ENCODE data around the gene AP1B1. TPM values are rescaled to one million over a fixed set of nuclear protein-coding genes. Genes with fewer than 3 reads are reported as not detected.

Gene AP1B1
- total RNA-seq, 1 experiment from 2014 or later = 68.1 TPM

DNA sequence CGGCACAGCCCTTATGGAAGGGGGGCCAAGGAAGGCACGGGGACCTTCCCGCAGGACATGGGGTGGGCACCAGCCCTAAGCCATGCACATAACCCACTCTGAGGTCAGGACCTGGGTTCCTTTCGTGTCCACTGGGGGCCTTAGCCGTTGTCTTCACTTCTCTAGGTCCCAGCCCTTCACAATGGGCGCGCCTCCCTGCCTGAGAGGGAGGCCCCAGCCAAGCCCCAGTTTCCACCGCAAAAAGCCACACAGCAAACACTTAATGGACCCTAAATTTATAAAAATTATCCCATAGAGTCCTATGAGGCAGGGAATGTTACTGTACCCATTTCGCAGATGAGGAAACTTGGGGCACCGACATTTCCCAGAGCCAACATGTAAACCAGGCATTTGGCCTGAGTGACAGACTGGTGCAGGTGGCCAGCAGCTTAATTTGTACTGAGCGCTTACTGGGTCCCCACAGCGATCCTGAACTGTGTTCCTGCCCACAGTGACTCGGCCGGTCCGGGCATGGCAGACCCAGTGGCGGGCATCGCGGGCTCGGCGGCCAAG is 80.7 kb downstream of the AP1B1 start:
- Histone ChIP-seq H3K9me3 (ENCODE audit: low read depth, low read length, poor library complexity, severe bottlenecking) (no peaks in the 10 kb centered on the region), H3K27ac (ENCODE audit: low read depth, low read length, poor library complexity, severe bottlenecking) (peak overlapping the region; percentile 83), H3K27me3 (replicated peaks; ENCODE audit: insufficient read depth, low read depth, low read length, poor library complexity) (no peaks in the 10 kb centered on the region), H3K4me3 (ENCODE audit: low read depth, low read length, poor library complexity, severe bottlenecking) (peak overlapping the region; percentile 60), H3K4me1 (ENCODE audit: insufficient read depth, low read length, poor library complexity, severe bottlenecking) (peaks cover 23% of the 10 kb centered on the region), H3K36me3 (ENCODE audit: insufficient read depth, low read length, poor library complexity, severe bottlenecking) (no peaks in the 10 kb centered on the region)
- BruUV-seq (replicated peaks) = no TSS peak
- TF ChIP-seq EZH2 (IDR thresholded peaks at IDR 0.05; ENCODE audit: borderline replicate concordance, low read depth, low read length, poor library complexity, severe bottlenecking) = no peak
- TF ChIP-seq, protein P1, sequence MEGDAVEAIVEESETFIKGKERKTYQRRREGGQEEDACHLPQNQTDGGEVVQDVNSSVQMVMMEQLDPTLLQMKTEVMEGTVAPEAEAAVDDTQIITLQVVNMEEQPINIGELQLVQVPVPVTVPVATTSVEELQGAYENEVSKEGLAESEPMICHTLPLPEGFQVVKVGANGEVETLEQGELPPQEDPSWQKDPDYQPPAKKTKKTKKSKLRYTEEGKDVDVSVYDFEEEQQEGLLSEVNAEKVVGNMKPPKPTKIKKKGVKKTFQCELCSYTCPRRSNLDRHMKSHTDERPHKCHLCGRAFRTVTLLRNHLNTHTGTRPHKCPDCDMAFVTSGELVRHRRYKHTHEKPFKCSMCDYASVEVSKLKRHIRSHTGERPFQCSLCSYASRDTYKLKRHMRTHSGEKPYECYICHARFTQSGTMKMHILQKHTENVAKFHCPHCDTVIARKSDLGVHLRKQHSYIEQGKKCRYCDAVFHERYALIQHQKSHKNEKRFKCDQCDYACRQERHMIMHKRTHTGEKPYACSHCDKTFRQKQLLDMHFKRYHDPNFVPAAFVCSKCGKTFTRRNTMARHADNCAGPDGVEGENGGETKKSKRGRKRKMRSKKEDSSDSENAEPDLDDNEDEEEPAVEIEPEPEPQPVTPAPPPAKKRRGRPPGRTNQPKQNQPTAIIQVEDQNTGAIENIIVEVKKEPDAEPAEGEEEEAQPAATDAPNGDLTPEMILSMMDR (conservative IDR thresholded peaks at IDR 0.05; ENCODE audit: low read depth, low read length) = no peak
- POLR2A ChIA-PET (ENCODE audit: low non-redundant PET) = no interaction called here
- no peak for DNase-seq (ENCODE audit: low spot score)
- intact Hi-C loops (cut with micrococcal nuclease; ENCODE audit: unreplicated experiment) = no loop called here
- CTCF ChIA-PET = no interaction called here

DNA sequence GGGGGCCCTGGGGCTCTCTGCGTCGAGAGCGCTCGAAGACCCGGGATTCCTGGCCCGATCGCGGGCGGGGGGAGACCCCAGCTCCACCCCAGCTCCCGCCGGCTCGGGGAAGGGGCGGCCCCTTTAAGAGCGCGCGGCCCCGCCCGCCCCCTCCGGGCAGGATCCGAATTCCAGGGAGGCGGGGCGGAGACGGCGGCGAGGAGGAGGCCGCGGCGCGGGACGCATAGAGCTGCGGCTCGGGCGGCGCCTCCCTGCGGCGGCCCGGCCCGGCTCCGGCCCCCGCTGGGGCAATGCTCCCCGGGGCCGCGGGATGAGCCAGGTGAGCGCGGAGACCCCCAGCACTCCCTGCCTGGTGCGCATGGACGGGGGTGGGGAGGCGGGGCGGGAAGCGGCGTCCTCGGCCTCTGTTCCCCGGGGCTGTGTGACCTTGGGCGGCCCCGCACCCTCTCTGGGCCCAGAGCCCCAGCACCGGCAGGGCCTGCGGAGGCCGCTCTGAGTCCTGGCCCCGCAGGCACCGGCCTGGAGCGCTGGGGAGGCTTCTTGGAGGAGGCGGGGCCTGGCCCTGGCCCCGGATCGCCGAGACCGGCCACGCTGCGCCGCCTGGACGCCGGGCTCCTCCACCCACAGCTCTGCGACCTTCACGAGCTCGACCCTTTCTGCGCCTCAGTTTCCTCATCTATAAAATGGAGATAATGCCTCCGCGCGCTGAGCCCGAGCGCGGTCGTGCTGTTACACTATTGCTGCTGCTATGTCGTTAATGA is 81.4 kb downstream of the AP1B1 start:
- ChIA-PET POLR2A (ENCODE audit: low non-redundant PET) (interaction anchor here (0.6 kb wide), 1 partner anchor 849 kb away, joined by 7 read pairs; no protein-coding TSS in a partner anchor), CTCF (interaction anchor here (0.7 kb wide), 1 partner anchor 10 kb away, joined by 4 read pairs; no protein-coding TSS in a partner anchor)
- intact Hi-C loops (cut with micrococcal nuclease; ENCODE audit: unreplicated experiment) = no loop called here
- Histone ChIP-seq H3K9me3 (ENCODE audit: low read depth, low read length, poor library complexity, severe bottlenecking) (no peaks in the 10 kb centered on the region), H3K27ac (ENCODE audit: low read depth, low read length, poor library complexity, severe bottlenecking) (peak overlapping the region; percentile 83), H3K4me1 (ENCODE audit: insufficient read depth, low read length, poor library complexity, severe bottlenecking) (peaks cover 23% of the 10 kb centered on the region), H3K36me3 (ENCODE audit: insufficient read depth, low read length, poor library complexity, severe bottlenecking) (no peaks in the 10 kb centered on the region), H3K27me3 (replicated peaks; ENCODE audit: insufficient read depth, low read depth, low read length, poor library complexity) (no peaks in the 10 kb centered on the region), H3K4me3 (ENCODE audit: low read depth, low read length, poor library complexity, severe bottlenecking) (peak overlapping the region; percentile 60)
- peak; percentile 91 for DNase-seq (ENCODE audit: low spot score)
- TF ChIP-seq, protein P1 (conservative IDR thresholded peaks at IDR 0.05; ENCODE audit: low read depth, low read length) = no peak
- no peak for TF ChIP-seq EZH2 (IDR thresholded peaks at IDR 0.05; ENCODE audit: borderline replicate concordance, low read depth, low read length, poor library complexity, severe bottlenecking)
- no TSS peak for BruUV-seq (replicated peaks)

DNA sequence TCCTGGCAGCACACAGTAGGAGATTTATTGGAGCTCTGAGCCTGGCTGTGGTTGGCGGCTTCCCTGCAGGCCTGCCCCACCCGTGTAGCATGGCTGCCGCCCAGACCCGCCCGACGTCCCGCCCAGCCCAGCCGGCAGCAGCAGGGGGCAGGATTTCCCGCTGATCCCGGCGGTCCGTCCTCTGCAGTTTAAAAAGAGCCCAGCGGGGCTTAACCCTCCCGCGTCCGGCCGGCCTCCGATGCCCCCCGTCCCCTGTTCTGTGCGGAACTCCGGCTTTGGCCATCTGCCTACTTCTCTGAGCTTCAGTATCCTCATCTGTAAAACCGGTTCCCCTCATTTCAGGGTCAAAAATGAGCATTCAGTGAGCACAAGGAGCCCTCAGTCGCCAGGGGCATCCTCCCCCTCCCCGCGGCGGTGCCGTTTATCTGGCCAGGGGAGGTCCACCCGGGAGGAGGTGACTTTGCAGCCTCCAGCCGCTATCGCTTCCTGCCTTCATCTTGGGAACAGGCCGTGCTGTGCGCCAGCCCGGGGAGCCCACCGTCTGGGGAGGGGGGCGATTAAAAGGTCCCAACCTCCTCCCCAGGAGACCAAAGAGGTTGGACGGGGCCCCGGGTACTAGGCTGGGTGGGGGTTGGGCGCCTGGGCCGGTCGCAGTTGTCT is 82.1 kb downstream of the AP1B1 start, which contains the start of gene GAS2L1:
Gene GAS2L1, plus strand, starts transcription at position 476 of the 660 bp plus-strand sequence. CDS start 1,456 bp downstream, outside the sequence.
- Histone ChIP-seq H3K9me3 (ENCODE audit: low read depth, low read length, poor library complexity, severe bottlenecking) (no peaks in the 10 kb centered on the region), H3K36me3 (ENCODE audit: insufficient read depth, low read length, poor library complexity, severe bottlenecking) (no peaks in the 10 kb centered on the region), H3K27ac (ENCODE audit: low read depth, low read length, poor library complexity, severe bottlenecking) (peak within 1 kb of the TSS; percentile 83), H3K27me3 (replicated peaks; ENCODE audit: insufficient read depth, low read depth, low read length, poor library complexity) (no peaks in the 10 kb centered on the region), H3K4me1 (ENCODE audit: insufficient read depth, low read length, poor library complexity, severe bottlenecking) (peaks cover 22% of the 10 kb centered on the region), H3K4me3 (ENCODE audit: low read depth, low read length, poor library complexity, severe bottlenecking) (peak within 1 kb of the TSS; percentile 60)
- CTCF ChIA-PET = interaction anchor here (0.5 to 0.7 kb wide), 2 partner anchors 11 to 1890 kb away, joined by 4 to 8 read pairs; no protein-coding TSS in a partner anchor
- TF ChIP-seq EZH2 (IDR thresholded peaks at IDR 0.05; ENCODE audit: borderline replicate concordance, low read depth, low read length, poor library complexity, severe bottlenecking) = no peak
- TF ChIP-seq, protein P1 (conservative IDR thresholded peaks at IDR 0.05; ENCODE audit: low read depth, low read length) = peak; percentile 38; the same call in 1 of the 2 replicates
- BruUV-seq (replicated peaks) = no TSS peak
- peak; percentile 85 for DNase-seq (ENCODE audit: low spot score)
- POLR2A ChIA-PET (ENCODE audit: low non-redundant PET) = interaction anchor here (0.6 kb wide), 1 partner anchor 849 kb away, joined by 7 read pairs; no protein-coding TSS in a partner anchor
- intact Hi-C loops (cut with micrococcal nuclease; ENCODE audit: unreplicated experiment) = no loop called here
